Measurements from ENCODE around the gene KANSL3. TPM values are rescaled to one million over a fixed set of nuclear protein-coding genes. Genes with fewer than 3 reads are reported as not detected.

KANSL3 gene
- total and polyA plus RNA-seq, 2 experiments from 2014 or later: 8.9 to 31.4 TPM

DNA sequence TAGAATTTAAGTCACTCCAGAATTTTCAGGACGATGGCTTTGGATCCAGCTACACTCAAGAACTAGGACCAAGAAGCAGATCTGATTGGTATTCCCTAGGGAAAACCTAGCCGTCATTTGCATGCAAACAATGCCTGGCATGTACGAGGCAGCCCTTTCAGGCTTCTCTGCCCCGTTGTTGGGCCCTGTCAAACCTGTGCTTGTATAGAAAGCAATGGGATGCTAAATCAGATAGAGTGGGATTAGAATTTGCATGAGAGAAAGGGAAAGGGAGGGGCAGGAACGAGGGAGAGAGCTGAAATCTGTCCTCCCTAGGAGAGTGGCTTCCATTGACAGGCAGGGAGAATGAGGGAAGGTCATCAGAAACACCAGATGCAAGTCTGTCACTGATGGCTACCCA lies 73.0 kb downstream of the KANSL3 start (continued):
- no peak for TF ChIP-seq ZNF462 (CRISPR knock-in tag; IDR thresholded peaks at IDR 0.05)

DNA sequence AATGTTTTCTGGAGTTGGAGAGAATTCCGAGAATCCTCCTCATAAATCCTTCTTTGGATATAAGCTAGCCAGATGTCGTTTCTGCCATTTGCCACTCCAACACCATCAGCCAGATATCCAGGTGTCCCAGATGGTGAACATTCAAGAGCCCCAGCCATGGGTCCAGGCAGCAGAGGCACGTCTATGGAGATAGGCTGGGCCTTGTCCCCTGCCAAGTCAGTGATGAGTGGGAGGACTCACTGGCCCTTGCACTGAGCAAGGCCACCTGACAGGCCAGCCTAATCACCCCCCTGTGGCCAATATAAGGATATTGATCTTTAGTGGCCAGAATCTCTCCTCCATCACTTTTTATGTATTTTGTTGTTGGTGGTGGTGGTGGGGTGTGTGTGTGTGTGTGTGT lies 73.5 kb downstream of the KANSL3 start:
- no peaks in the 10 kb centered on the region for H4K20me1 ChIP-seq (replicated peaks; ENCODE audit: insufficient read depth)
- peaks cover 5% of the 10 kb centered on the region for H3K9me2 ChIP-seq (ENCODE audit: insufficient read depth)
- H3K36me3 Mint-ChIP-seq (ENCODE audit: low read depth): no peaks in the 10 kb centered on the region
- no peak overlapping the region for H3K27ac Mint-ChIP-seq
- no peak for DNase-seq (ENCODE audit: low spot score)
- no peaks in the 10 kb centered on the region for H3F3A ChIP-seq (replicated peaks; ENCODE audit: low read depth)
- H3K27me3 Mint-ChIP-seq (ENCODE audit: insufficient read depth, low read depth, poor library complexity): no peaks in the 10 kb centered on the region
- H3K9me3 Mint-ChIP-seq: no peaks in the 10 kb centered on the region
- H3K27ac ChIP-seq (ENCODE audit: low read depth): no peak overlapping the region; the same call in 1 of the 2 replicates
- H3K4me1 Mint-ChIP-seq: peaks cover 8% of the 10 kb centered on the region
- no peak overlapping the region for H2AFZ ChIP-seq
- no peaks in the 10 kb centered on the region for H3K27me3 ChIP-seq (ENCODE audit: insufficient read depth)
- H3K4me2 ChIP-seq: no peak overlapping the region
- no peaks in the 10 kb centered on the region for H3K36me3 ChIP-seq (ENCODE audit: insufficient read depth)
- H3K4me3 ChIP-seq: no peak overlapping the region
- no peaks in the 10 kb centered on the region for H3K4me1 ChIP-seq (ENCODE audit: insufficient read depth)
- H3K79me2 ChIP-seq (replicated peaks; ENCODE audit: insufficient read depth): no peaks in the 10 kb centered on the region
- peak; percentile 12; the same call in 1 of the 3 replicates for ATAC-seq
- H3K4me3 Mint-ChIP-seq: no peak overlapping the region
- no peak for TF ChIP-seq ZNF331 (CRISPR knock-in tag; IDR thresholded peaks at IDR 0.05; ENCODE audit: low read depth)
- TF ChIP-seq JUNB (IDR thresholded peaks at IDR 0.05; ENCODE audit: unreplicated experiment): no peak
- no peak for TF ChIP-seq POLR2AphosphoS5 (IDR thresholded peaks at IDR 0.05; ENCODE audit: low read depth)
- TF ChIP-seq EZH2phosphoT487 (IDR thresholded peaks at IDR 0.05; ENCODE audit: unreplicated experiment): no peak
- no peak for TF ChIP-seq CREB1 (CRISPR knock-in tag; IDR thresholded peaks at IDR 0.05; ENCODE audit: low read depth)
- no peak for TF ChIP-seq ZNF462 (CRISPR knock-in tag; IDR thresholded peaks at IDR 0.05)
- TF ChIP-seq STAT1 (IDR thresholded peaks at IDR 0.05; ENCODE audit: unreplicated experiment): no peak
- TF ChIP-seq, protein P1, sequence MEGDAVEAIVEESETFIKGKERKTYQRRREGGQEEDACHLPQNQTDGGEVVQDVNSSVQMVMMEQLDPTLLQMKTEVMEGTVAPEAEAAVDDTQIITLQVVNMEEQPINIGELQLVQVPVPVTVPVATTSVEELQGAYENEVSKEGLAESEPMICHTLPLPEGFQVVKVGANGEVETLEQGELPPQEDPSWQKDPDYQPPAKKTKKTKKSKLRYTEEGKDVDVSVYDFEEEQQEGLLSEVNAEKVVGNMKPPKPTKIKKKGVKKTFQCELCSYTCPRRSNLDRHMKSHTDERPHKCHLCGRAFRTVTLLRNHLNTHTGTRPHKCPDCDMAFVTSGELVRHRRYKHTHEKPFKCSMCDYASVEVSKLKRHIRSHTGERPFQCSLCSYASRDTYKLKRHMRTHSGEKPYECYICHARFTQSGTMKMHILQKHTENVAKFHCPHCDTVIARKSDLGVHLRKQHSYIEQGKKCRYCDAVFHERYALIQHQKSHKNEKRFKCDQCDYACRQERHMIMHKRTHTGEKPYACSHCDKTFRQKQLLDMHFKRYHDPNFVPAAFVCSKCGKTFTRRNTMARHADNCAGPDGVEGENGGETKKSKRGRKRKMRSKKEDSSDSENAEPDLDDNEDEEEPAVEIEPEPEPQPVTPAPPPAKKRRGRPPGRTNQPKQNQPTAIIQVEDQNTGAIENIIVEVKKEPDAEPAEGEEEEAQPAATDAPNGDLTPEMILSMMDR (conservative IDR thresholded peaks at IDR 0.05; ENCODE audit: low read depth in 2 of 2): no peak
